Gastrocnemius medialis (tissue), 4 donors: ENCODE data around the gene RPS8.

Experiments
- CTCF ChIP-seq, 5 experiments: fragments of 450-650 bp in 3 of 5; fragments of 200-600 bp in 2 of 5; sonication (generic) in 2 of 5; IDR thresholded peaks in 4 of 5; conservative IDR thresholded peaks in 1 of 5; 1 replicate in 4 of 5; 2 replicates in 1 of 5; pipeline ENCODE4 v1.5.1; 2016 to 2019; ENCODE audit warnings: antibody characterized with exemption in 5 of 5, mild to moderate bottlenecking in 3 of 5, moderate library complexity in 3 of 5
- POLR2A ChIP-seq, 2 donors: fragments of 450-650 bp; IDR thresholded peaks; one replicate each; pipeline ENCODE4 v1.6.1; 2017; ENCODE audit warnings: antibody characterized with exemption in 2 of 2, mild to moderate bottlenecking in 2 of 2, moderate library complexity in 2 of 2

- TF ChIP-seq CTCF (IDR thresholded peaks at IDR 0.05 in 4 of 5, conservative IDR thresholded peaks at IDR 0.05 in 1 of 5) (peak; percentile 98 to 100 (median 99)), POLR2A (IDR thresholded peaks at IDR 0.05) (no peak)
These were observed 10.9 kb downstream of the RPS8 start for GRCh38 chr1:44786138-44786840.
